Activated CD4-positive, alpha-beta T cell treated with anti-CD3 and anti-CD28 coated beads, Interleukin-2, amount 10 ng/mL, durations not matched to agents 24 days and 14 days (primary cell): Measurements from ENCODE around the gene OGFR. TPM values are rescaled to one million over a fixed set of nuclear protein-coding genes. Genes with fewer than 3 reads are reported as not detected.

Source experiments
- DNase-seq: peaks from one replicate; pipeline ENCODE4 v3.0.0; 2022
- H3K27ac Mint-ChIP-seq: one replicate; pipeline ENCODE4 v1.8.0; 2022; ENCODE audit warnings: mild to moderate bottlenecking, mixed read lengths
- H3K27me3 Mint-ChIP-seq: one replicate; pipeline ENCODE4 v1.8.0; 2022; ENCODE audit warnings: mixed read lengths
- H3K36me3 Mint-ChIP-seq: one replicate; pipeline ENCODE4 v1.8.0; 2022; ENCODE audit warnings: low read depth, mild to moderate bottlenecking, mixed read lengths
- H3K4me1 Mint-ChIP-seq: one replicate; pipeline ENCODE4 v1.8.0; 2021; ENCODE audit warnings: mixed read lengths
- H3K4me3 Mint-ChIP-seq: one replicate; pipeline ENCODE4 v1.8.0; 2022; ENCODE audit warnings: mild to moderate bottlenecking, moderate library complexity, mixed read lengths
- H3K9me3 Mint-ChIP-seq: one replicate; pipeline ENCODE4 v1.8.0; 2021; ENCODE audit warnings: mixed read lengths
- intact Hi-C: fragments of 100-400 bp; cut with micrococcal nuclease; formaldehyde crosslinking; loops from one replicate; pipeline ENCODE4 v1.15.1; 2023
- total RNA-seq: library from RNA; stranded (reverse); gene quantifications from 2 replicates; pipeline ENCODE4 v1.2.3, GENCODE V29; 2022

Gene OGFR
- total RNA-seq, 1 donor from 2014 or later = 49.1 TPM

- Mint-ChIP-seq H3K27ac (no peak overlapping the region), H3K36me3 (no peaks in the 10 kb centered on the region), H3K4me3 (no peak overlapping the region), H3K9me3 (no peaks in the 10 kb centered on the region), H3K27me3 (peaks cover 2% of the 10 kb centered on the region), H3K4me1 (no peaks in the 10 kb centered on the region)
- DNase-seq = no peak
- intact Hi-C loops = no loop called here
These were observed 39.6 kb upstream of the OGFR start for GRCh38 chr20:62765021-62765420.

GRCh38 chr20:62765432-62766070 is 39.1 kb upstream of the OGFR start:
- peaks cover 2% of the 10 kb centered on the region for H3K27me3 Mint-ChIP-seq
- no peaks in the 10 kb centered on the region for H3K4me1 Mint-ChIP-seq
- no peaks in the 10 kb centered on the region for H3K9me3 Mint-ChIP-seq
- H3K36me3 Mint-ChIP-seq = no peaks in the 10 kb centered on the region
- H3K27ac Mint-ChIP-seq = no peak overlapping the region
- no peak overlapping the region for H3K4me3 Mint-ChIP-seq
- intact Hi-C loops = no loop called here
- no peak for DNase-seq

GRCh38 chr20:62766071-62766450 is 38.6 kb upstream of the OGFR start:
- Mint-ChIP-seq H3K36me3 (no peaks in the 10 kb centered on the region), H3K27ac (no peak overlapping the region), H3K4me1 (no peaks in the 10 kb centered on the region), H3K9me3 (no peaks in the 10 kb centered on the region), H3K27me3 (peaks cover 2% of the 10 kb centered on the region), H3K4me3 (no peak overlapping the region)
- intact Hi-C loops = no loop called here
- no peak for DNase-seq

- intact Hi-C loops = no loop called here
- no peaks in the 10 kb centered on the region for H3K9me3 Mint-ChIP-seq
- no peak for DNase-seq
- no peaks in the 10 kb centered on the region for H3K36me3 Mint-ChIP-seq
- no peak overlapping the region for H3K27ac Mint-ChIP-seq
- no peaks in the 10 kb centered on the region for H3K4me1 Mint-ChIP-seq
- H3K4me3 Mint-ChIP-seq = no peak overlapping the region
- H3K27me3 Mint-ChIP-seq = peaks cover 2% of the 10 kb centered on the region
These were observed 37.9 kb upstream of the OGFR start for GRCh38 chr20:62766716-62767115.

- Mint-ChIP-seq H3K27ac (no peak overlapping the region), H3K27me3 (peaks cover 2% of the 10 kb centered on the region), H3K9me3 (no peaks in the 10 kb centered on the region), H3K4me1 (no peaks in the 10 kb centered on the region), H3K4me3 (no peak overlapping the region), H3K36me3 (no peaks in the 10 kb centered on the region)
- no peak for DNase-seq
- intact Hi-C loops = no loop called here
These were observed 36.4 kb upstream of the OGFR start for GRCh38 chr20:62768234-62768546.

GRCh38 chr20:62768551-62769287 is 35.9 kb upstream of the OGFR start:
- no peak for DNase-seq
- H3K27ac Mint-ChIP-seq = no peak overlapping the region
- H3K4me3 Mint-ChIP-seq = no peak overlapping the region
- intact Hi-C loops = no loop called here
- peaks cover 2% of the 10 kb centered on the region for H3K27me3 Mint-ChIP-seq
- no peaks in the 10 kb centered on the region for H3K36me3 Mint-ChIP-seq
- H3K9me3 Mint-ChIP-seq = no peaks in the 10 kb centered on the region
- no peaks in the 10 kb centered on the region for H3K4me1 Mint-ChIP-seq

- Mint-ChIP-seq H3K36me3 (no peaks in the 10 kb centered on the region), H3K9me3 (no peaks in the 10 kb centered on the region), H3K27me3 (peaks cover 2% of the 10 kb centered on the region), H3K4me1 (peaks cover 4% of the 10 kb centered on the region), H3K27ac (no peak overlapping the region), H3K4me3 (no peak overlapping the region)
- no peak for DNase-seq
- intact Hi-C loops = no loop called here
These were observed 35.1 kb upstream of the OGFR start for GRCh38 chr20:62769346-62770071.

- DNase-seq = no peak
- no peak overlapping the region for H3K27ac Mint-ChIP-seq
- H3K36me3 Mint-ChIP-seq = no peaks in the 10 kb centered on the region
- peaks cover 2% of the 10 kb centered on the region for H3K27me3 Mint-ChIP-seq
- intact Hi-C loops = no loop called here
- H3K4me3 Mint-ChIP-seq = no peak overlapping the region
- H3K4me1 Mint-ChIP-seq = peaks cover 12% of the 10 kb centered on the region
- H3K9me3 Mint-ChIP-seq = no peaks in the 10 kb centered on the region
These were observed 34.3 kb upstream of the OGFR start for GRCh38 chr20:62770111-62770910.

GRCh38 chr20:62770916-62771315 is 33.7 kb upstream of the OGFR start:
- intact Hi-C loops = no loop called here
- no peaks in the 10 kb centered on the region for H3K9me3 Mint-ChIP-seq
- H3K4me1 Mint-ChIP-seq = peaks cover 16% of the 10 kb centered on the region
- no peak for DNase-seq
- no peaks in the 10 kb centered on the region for H3K36me3 Mint-ChIP-seq
- no peak overlapping the region for H3K4me3 Mint-ChIP-seq
- peaks cover 2% of the 10 kb centered on the region for H3K27me3 Mint-ChIP-seq
- H3K27ac Mint-ChIP-seq = no peak overlapping the region

- Mint-ChIP-seq H3K9me3 (no peaks in the 10 kb centered on the region), H3K4me1 (peaks cover 21% of the 10 kb centered on the region), H3K4me3 (no peak overlapping the region), H3K27ac (no peak overlapping the region), H3K27me3 (peaks cover 2% of the 10 kb centered on the region), H3K36me3 (no peaks in the 10 kb centered on the region)
- DNase-seq = no peak
- intact Hi-C loops = no loop called here
These were observed 33.1 kb upstream of the OGFR start for GRCh38 chr20:62771396-62772102.

GRCh38 chr20:62772103-62772611 is 32.5 kb upstream of the OGFR start:
- Mint-ChIP-seq H3K36me3 (no peaks in the 10 kb centered on the region), H3K4me3 (no peak overlapping the region), H3K27ac (no peak overlapping the region), H3K27me3 (no peaks in the 10 kb centered on the region), H3K9me3 (peaks cover 3% of the 10 kb centered on the region), H3K4me1 (peaks cover 26% of the 10 kb centered on the region)
- intact Hi-C loops = no loop called here
- DNase-seq = no peak

GRCh38 chr20:62772619-62772989 is 32.0 kb upstream of the OGFR start:
- peaks cover 5% of the 10 kb centered on the region for H3K9me3 Mint-ChIP-seq
- no peaks in the 10 kb centered on the region for H3K27me3 Mint-ChIP-seq
- no peaks in the 10 kb centered on the region for H3K36me3 Mint-ChIP-seq
- DNase-seq = no peak
- H3K27ac Mint-ChIP-seq = no peak overlapping the region
- no peak overlapping the region for H3K4me3 Mint-ChIP-seq
- peaks cover 28% of the 10 kb centered on the region for H3K4me1 Mint-ChIP-seq
- intact Hi-C loops = no loop called here
